Parathyroid adenoma (tissue), 2 donors: ENCODE measurements around the gene CDAN1.

Experiments
- H2AFZ ChIP-seq: fragments of 300-600 bp; sonication (generic); one replicate; pipeline ENCODE4 v1.7.0; 2017; ENCODE audit warnings: antibody characterized with exemption, mild to moderate bottlenecking
- H3K27ac ChIP-seq: fragments of 300-600 bp; sonication (generic); one replicate; pipeline ENCODE4 v1.7.0; 2017
- H3K27me3 ChIP-seq: fragments of 300-600 bp; sonication (generic); one replicate; pipeline ENCODE4 v1.7.0; 2017; ENCODE audit warnings: low read length; ENCODE audit not compliant: control insufficient read depth, insufficient read depth
- H3K36me3 ChIP-seq: fragments of 300-600 bp; sonication (generic); one replicate; pipeline ENCODE4 v1.7.0; 2017; ENCODE audit warnings: low read length; ENCODE audit not compliant: control insufficient read depth, insufficient read depth
- H3K4me1 ChIP-seq: fragments of 300-600 bp; sonication (generic); one replicate; pipeline ENCODE4 v1.7.0; 2017; ENCODE audit warnings: control low read depth
- H3K4me2 ChIP-seq: fragments of 300-600 bp; sonication (generic); one replicate; pipeline ENCODE4 v1.7.0; 2017; ENCODE audit warnings: low read length
- H3K4me3 ChIP-seq: fragments of 300-600 bp; sonication (generic); one replicate; pipeline ENCODE4 v1.7.0; 2017; ENCODE audit warnings: low read depth, low read length
- H3K79me2 ChIP-seq: fragments of 300-600 bp; sonication (generic); one replicate; pipeline ENCODE4 v1.7.0; 2017; ENCODE audit warnings: control low read depth
- H3K9ac ChIP-seq: fragments of 300-600 bp; sonication (generic); one replicate; pipeline ENCODE4 v1.7.0; 2017; ENCODE audit warnings: mild to moderate bottlenecking
- H3K9me3 ChIP-seq: fragments of 300-600 bp; sonication (generic); one replicate; pipeline ENCODE4 v1.7.0; 2017; ENCODE audit warnings: low read length; ENCODE audit not compliant: control insufficient read depth
- CTCF ChIP-seq: fragments of 300-600 bp; sonication (generic); IDR thresholded peaks from one replicate; pipeline ENCODE4 v1.7.0; 2017; ENCODE audit warnings: antibody characterized with exemption, mild to moderate bottlenecking
- donor health status: primary hyperparathyroidism.

Gene CDAN1

GRCh38 chr15:42721916-42722315 is 15.0 kb downstream of the CDAN1 start:
- H3K27me3 ChIP-seq, result no peaks in the 10 kb centered on the region
- no peak overlapping the region for H3K27ac ChIP-seq
- H3K36me3 ChIP-seq, result no peaks in the 10 kb centered on the region

GRCh38 chr15:42721016-42721415 is 15.9 kb downstream of the CDAN1 start:
- H3K79me2 ChIP-seq, result no peaks in the 10 kb centered on the region
- no peak overlapping the region for H3K27ac ChIP-seq
- H3K4me1 ChIP-seq, result no peaks in the 10 kb centered on the region
- TF ChIP-seq CTCF, result no peak
- H3K9ac ChIP-seq, result no peak overlapping the region
- H3K27me3 ChIP-seq, result no peaks in the 10 kb centered on the region
- no peaks in the 10 kb centered on the region for H3K9me3 ChIP-seq
- no peak overlapping the region for H3K4me2 ChIP-seq
- H3K36me3 ChIP-seq, result no peaks in the 10 kb centered on the region
- no peak overlapping the region for H3K4me3 ChIP-seq
- H2AFZ ChIP-seq, result no peak overlapping the region

More at GRCh38 chr15:42721916-42722315, 15.0 kb downstream of the CDAN1 start:
- Histone ChIP-seq H2AFZ (no peak overlapping the region), H3K4me1 (no peaks in the 10 kb centered on the region), H3K9ac (no peak overlapping the region), H3K79me2 (no peaks in the 10 kb centered on the region), H3K4me3 (no peak overlapping the region), H3K4me2 (no peak overlapping the region), H3K9me3 (no peaks in the 10 kb centered on the region)
- TF ChIP-seq CTCF, result no peak

- no peak for TF ChIP-seq CTCF
- no peaks in the 10 kb centered on the region for H3K9me3 ChIP-seq
- no peaks in the 10 kb centered on the region for H3K4me1 ChIP-seq
- H3K79me2 ChIP-seq, result no peaks in the 10 kb centered on the region
- no peak overlapping the region for H2AFZ ChIP-seq
- H3K9ac ChIP-seq, result no peak overlapping the region
- H3K27me3 ChIP-seq, result no peaks in the 10 kb centered on the region
- H3K27ac ChIP-seq, result no peak overlapping the region
- no peaks in the 10 kb centered on the region for H3K36me3 ChIP-seq
- no peak overlapping the region for H3K4me3 ChIP-seq
- no peak overlapping the region for H3K4me2 ChIP-seq
These were observed 16.9 kb downstream of the CDAN1 start for GRCh38 chr15:42720071-42720470.

- Histone ChIP-seq H3K36me3 (no peaks in the 10 kb centered on the region), H3K9me3 (no peaks in the 10 kb centered on the region), H3K27ac (no peak overlapping the region), H3K4me3 (no peak overlapping the region), H3K4me2 (no peak overlapping the region), H3K79me2 (no peaks in the 10 kb centered on the region), H3K9ac (no peak overlapping the region), H3K4me1 (no peaks in the 10 kb centered on the region), H3K27me3 (no peaks in the 10 kb centered on the region), H2AFZ (no peak overlapping the region)
- TF ChIP-seq CTCF, result no peak
These were observed 17.9 kb downstream of the CDAN1 start for GRCh38 chr15:42719043-42719442.

GRCh38 chr15:42716626-42717025 is 20.3 kb downstream of the CDAN1 start:
- Histone ChIP-seq H3K27me3 (no peaks in the 10 kb centered on the region), H3K36me3 (no peaks in the 10 kb centered on the region), H3K4me2 (no peak overlapping the region), H3K79me2 (no peaks in the 10 kb centered on the region), H2AFZ (no peak overlapping the region), H3K4me1 (no peaks in the 10 kb centered on the region), H3K9me3 (no peaks in the 10 kb centered on the region), H3K9ac (no peak overlapping the region), H3K4me3 (no peak overlapping the region), H3K27ac (no peak overlapping the region)
- TF ChIP-seq CTCF, result no peak
